ENCODE data around the gene IMMP2L. TPM values are rescaled to one million over a fixed set of nuclear protein-coding genes. Genes with fewer than 3 reads are reported as not detected.

IMMP2L gene
- total and polyA plus RNA-seq, 2 of the 13 experiments (the other 11 are each of a cell fraction or from before 2014, with no cell fraction given): 7.8 to 16.9 TPM

DNA sequence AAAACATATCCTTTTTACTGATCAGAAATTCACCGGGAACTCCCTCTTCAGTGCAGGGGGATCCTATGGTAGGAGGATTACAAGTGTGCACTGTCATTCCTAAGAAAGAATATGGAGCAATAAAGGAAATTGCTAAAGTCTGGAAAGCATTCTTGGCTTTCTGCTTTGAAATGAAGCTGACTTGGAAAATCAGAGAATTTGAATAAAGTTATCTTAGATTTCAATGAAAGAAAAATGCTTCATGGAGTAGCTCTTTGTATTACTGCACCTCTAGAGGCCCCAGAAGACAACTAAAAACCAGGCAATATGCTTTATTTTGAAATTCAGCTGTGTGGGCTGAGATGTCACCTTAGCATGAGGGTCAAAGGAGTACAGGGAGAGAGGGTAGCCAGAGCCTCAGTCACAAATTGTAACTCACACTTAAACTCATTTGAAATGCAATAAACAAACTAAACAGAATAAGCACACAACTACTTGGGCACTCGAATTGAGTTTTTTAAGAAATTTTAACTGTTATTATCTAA lies 102.5 kb downstream of the IMMP2L start:
- no peaks in the 10 kb centered on the region for H3K36me3 ChIP-seq (replicated peaks in 1 of 2; ENCODE audit: control insufficient read depth in 1 of 2, insufficient read depth in 2 of 2, low read length in 2 of 2)
- ATAC-seq: no peak
- intact Hi-C loops (cut with micrococcal nuclease; ENCODE audit: unreplicated experiment): no loop called here
- BruUV-seq (replicated peaks): no TSS peak
- no peak overlapping the region for H3K9ac ChIP-seq (ENCODE audit: insufficient read depth, low read depth, low read length)
- no peak overlapping the region for H3K4me3 ChIP-seq (replicated peaks in 1 of 3; ENCODE audit: insufficient read depth in 1 of 3, low read depth in 2 of 3, low read length in 3 of 3)
- H3K79me2 ChIP-seq (ENCODE audit: insufficient read depth, low read length): no peaks in the 10 kb centered on the region
- H2AFZ ChIP-seq (ENCODE audit: low read length): no peak overlapping the region
- FAIRE-seq: no peak
- no peak for TF ChIP-seq KLF15 (CRISPR knock-in tag; IDR thresholded peaks at IDR 0.05; ENCODE audit: borderline replicate concordance)
- no peak for TF ChIP-seq RNF2 (conservative IDR thresholded peaks at IDR 0.05; ENCODE audit: low read depth)
- TF ChIP-seq MED1 (CRISPR knock-in tag; IDR thresholded peaks at IDR 0.05): no peak
- no peak for TF ChIP-seq PHF8 (CRISPR knock-in tag; IDR thresholded peaks at IDR 0.05)
- no peak for TF ChIP-seq ZFP36 (IDR thresholded peaks at IDR 0.05; ENCODE audit: borderline replicate concordance, low read depth, low read length, partially characterized antibody)
- no peak for TF ChIP-seq RORA (CRISPR knock-in tag; IDR thresholded peaks at IDR 0.05)
- no peak for TF ChIP-seq PHB2 (IDR thresholded peaks at IDR 0.05; ENCODE audit: partially characterized antibody)
- TF ChIP-seq, protein P1, sequence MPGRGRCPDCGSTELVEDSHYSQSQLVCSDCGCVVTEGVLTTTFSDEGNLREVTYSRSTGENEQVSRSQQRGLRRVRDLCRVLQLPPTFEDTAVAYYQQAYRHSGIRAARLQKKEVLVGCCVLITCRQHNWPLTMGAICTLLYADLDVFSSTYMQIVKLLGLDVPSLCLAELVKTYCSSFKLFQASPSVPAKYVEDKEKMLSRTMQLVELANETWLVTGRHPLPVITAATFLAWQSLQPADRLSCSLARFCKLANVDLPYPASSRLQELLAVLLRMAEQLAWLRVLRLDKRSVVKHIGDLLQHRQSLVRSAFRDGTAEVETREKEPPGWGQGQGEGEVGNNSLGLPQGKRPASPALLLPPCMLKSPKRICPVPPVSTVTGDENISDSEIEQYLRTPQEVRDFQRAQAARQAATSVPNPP (CRISPR knock-in tag; IDR thresholded peaks at IDR 0.05): no peak
- TF ChIP-seq ZNF263 (CRISPR knock-in tag; IDR thresholded peaks at IDR 0.05): no peak
- no peak for TF ChIP-seq JUN (CRISPR knock-in tag; IDR thresholded peaks at IDR 0.05)
- TF ChIP-seq DNMT1 (CRISPR knock-in tag; IDR thresholded peaks at IDR 0.05): no peak
- no peak for TF ChIP-seq NR2F6 (IDR thresholded peaks at IDR 0.05)
- no peak for TF ChIP-seq NR2F6 (CRISPR knock-in tag; IDR thresholded peaks at IDR 0.05)
- no peak for TF ChIP-seq ZFYVE20 (CRISPR knock-in tag; IDR thresholded peaks at IDR 0.05; ENCODE audit: borderline replicate concordance, low read depth)
- no peak for TF ChIP-seq ZNF256 (CRISPR knock-in tag; conservative IDR thresholded peaks at IDR 0.05)
- no peaks in the 10 kb centered on the region for H3K9me3 ChIP-seq (ENCODE audit: low read length)
- 85% methylated on average over 2 of the region's 2 CpGs for WGBS (ENCODE audit: low lambda C conversion rate)
- in situ Hi-C loops (cut with HindIII; ENCODE audit: extremely low pct_ligation_motif_present, low pct_unique_long_range_greater_than_20kb): no loop called here
- no peaks in the 10 kb centered on the region for H4K20me1 ChIP-seq (ENCODE audit: insufficient read depth, low read length)
- DNase-seq (ENCODE audit: low spot score): no peak
- H3K27me3 ChIP-seq (ENCODE audit: control insufficient read depth in 1 of 2, insufficient read depth in 2 of 2, low read length in 2 of 2): no peaks in the 10 kb centered on the region
- no peak overlapping the region for H3K27ac ChIP-seq (ENCODE audit: extremely low read length, insufficient read depth, low read length)
- no peaks in the 10 kb centered on the region for H3K4me1 ChIP-seq (ENCODE audit: insufficient read depth, low read length)
- POLR2A ChIA-PET: no interaction called here
- no peak overlapping the region for H3K4me2 ChIP-seq (ENCODE audit: low read depth, low read length)
- CTCF ChIA-PET (ENCODE audit: low intra/inter-chr PET ratio, low total read pairs): no interaction called here

Measured in HepG2 (cell line).